ENCODE data around the gene ARL14EPL. TPM values are rescaled to one million over a fixed set of nuclear protein-coding genes. Genes with fewer than 3 reads are reported as not detected.

The ARL14EPL gene
- total and polyA plus RNA-seq, 2 experiments from 2014 or later: not detected

DNA sequence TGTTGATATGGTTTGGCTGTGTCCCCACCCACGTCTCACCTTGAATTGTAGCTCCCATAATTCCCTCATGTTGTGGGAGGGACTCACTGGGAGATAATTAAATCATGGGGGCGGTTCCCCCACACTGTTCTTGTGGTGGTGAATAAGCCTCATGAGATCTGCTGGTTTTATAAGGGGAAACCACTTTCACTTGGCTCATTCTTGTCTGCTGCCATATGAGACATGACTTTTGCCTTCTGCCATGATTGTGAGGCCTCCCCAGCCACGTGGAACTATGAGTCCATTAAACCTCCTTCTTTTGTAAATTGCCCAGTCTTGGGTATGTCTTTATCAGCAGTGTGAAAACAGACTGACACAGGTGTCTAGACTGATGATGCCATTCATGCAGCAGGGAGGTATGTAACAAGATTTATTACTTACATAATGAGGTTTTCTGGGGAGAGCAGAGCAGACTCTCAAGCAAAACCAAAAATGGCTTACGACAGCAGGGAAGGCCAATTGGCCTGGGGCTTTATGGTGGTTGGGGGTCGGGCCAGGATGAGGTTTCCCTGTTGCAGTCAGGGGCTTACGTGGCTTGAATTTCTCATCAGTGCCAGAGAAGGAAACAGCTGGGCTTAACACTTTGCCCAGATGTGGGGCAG, 43.0 kb downstream of the ARL14EPL start:
- no peaks in the 10 kb centered on the region; the same call in 1 of the 2 replicates for H3K9me2 ChIP-seq (ENCODE audit: insufficient read depth)
- ATAC-seq: no peak
- no peaks in the 10 kb centered on the region for H3K4me1 Mint-ChIP-seq

DNA sequence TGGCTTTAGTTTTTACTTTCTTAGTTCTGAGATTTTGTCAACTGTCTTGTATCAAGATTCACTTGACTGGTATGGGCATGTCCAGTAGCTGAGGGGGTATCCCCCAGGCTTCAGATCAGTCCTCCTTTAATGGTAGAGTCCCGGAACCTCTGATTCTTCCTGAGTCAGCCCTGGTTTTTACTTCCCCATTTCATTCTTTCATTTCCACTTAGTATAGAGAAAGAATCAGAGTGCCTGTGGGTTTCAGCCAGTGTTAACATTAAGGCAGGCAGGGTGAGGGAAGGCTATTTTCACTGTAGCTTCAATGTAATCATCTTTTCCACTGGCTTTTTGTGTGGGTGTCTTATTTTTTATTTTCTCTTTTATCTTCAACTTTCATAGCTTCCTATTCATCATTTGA, 44.2 kb downstream of the ARL14EPL start:
- H3K9me3 Mint-ChIP-seq: no peaks in the 10 kb centered on the region
- Histone ChIP-seq H3K79me2 (replicated peaks; ENCODE audit: insufficient read depth) (no peaks in the 10 kb centered on the region), H3K27ac (ENCODE audit: low read depth) (no peak overlapping the region), H3K9me2 (ENCODE audit: insufficient read depth) (no peaks in the 10 kb centered on the region; the same call in 1 of the 2 replicates), H3F3A (replicated peaks; ENCODE audit: low read depth) (no peaks in the 10 kb centered on the region), H3K4me2 (no peak overlapping the region), H3K36me3 (ENCODE audit: insufficient read depth) (no peaks in the 10 kb centered on the region), H2AFZ (no peak overlapping the region), H4K20me1 (replicated peaks; ENCODE audit: insufficient read depth) (no peaks in the 10 kb centered on the region; the same call in 1 of the 2 replicates), H3K27me3 (ENCODE audit: insufficient read depth) (no peaks in the 10 kb centered on the region), H3K4me1 (ENCODE audit: insufficient read depth) (no peaks in the 10 kb centered on the region; the same call in 1 of the 2 replicates), H3K4me3 (no peak overlapping the region)
- H3K4me1 Mint-ChIP-seq: no peaks in the 10 kb centered on the region
- DNase-seq (ENCODE audit: low spot score): no peak
- no peak overlapping the region for H3K4me3 Mint-ChIP-seq
- H3K27ac Mint-ChIP-seq: no peak overlapping the region
- ATAC-seq: no peak
- no peaks in the 10 kb centered on the region for H3K36me3 Mint-ChIP-seq (ENCODE audit: low read depth)
- H3K27me3 Mint-ChIP-seq (ENCODE audit: insufficient read depth, low read depth, poor library complexity): no peaks in the 10 kb centered on the region
- TF ChIP-seq JUNB (IDR thresholded peaks at IDR 0.05; ENCODE audit: unreplicated experiment): no peak
- TF ChIP-seq POLR2AphosphoS5 (IDR thresholded peaks at IDR 0.05; ENCODE audit: low read depth): no peak
- TF ChIP-seq, protein P1, sequence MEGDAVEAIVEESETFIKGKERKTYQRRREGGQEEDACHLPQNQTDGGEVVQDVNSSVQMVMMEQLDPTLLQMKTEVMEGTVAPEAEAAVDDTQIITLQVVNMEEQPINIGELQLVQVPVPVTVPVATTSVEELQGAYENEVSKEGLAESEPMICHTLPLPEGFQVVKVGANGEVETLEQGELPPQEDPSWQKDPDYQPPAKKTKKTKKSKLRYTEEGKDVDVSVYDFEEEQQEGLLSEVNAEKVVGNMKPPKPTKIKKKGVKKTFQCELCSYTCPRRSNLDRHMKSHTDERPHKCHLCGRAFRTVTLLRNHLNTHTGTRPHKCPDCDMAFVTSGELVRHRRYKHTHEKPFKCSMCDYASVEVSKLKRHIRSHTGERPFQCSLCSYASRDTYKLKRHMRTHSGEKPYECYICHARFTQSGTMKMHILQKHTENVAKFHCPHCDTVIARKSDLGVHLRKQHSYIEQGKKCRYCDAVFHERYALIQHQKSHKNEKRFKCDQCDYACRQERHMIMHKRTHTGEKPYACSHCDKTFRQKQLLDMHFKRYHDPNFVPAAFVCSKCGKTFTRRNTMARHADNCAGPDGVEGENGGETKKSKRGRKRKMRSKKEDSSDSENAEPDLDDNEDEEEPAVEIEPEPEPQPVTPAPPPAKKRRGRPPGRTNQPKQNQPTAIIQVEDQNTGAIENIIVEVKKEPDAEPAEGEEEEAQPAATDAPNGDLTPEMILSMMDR (conservative IDR thresholded peaks at IDR 0.05; ENCODE audit: low read depth in 2 of 2): no peak
- TF ChIP-seq, protein P2, sequence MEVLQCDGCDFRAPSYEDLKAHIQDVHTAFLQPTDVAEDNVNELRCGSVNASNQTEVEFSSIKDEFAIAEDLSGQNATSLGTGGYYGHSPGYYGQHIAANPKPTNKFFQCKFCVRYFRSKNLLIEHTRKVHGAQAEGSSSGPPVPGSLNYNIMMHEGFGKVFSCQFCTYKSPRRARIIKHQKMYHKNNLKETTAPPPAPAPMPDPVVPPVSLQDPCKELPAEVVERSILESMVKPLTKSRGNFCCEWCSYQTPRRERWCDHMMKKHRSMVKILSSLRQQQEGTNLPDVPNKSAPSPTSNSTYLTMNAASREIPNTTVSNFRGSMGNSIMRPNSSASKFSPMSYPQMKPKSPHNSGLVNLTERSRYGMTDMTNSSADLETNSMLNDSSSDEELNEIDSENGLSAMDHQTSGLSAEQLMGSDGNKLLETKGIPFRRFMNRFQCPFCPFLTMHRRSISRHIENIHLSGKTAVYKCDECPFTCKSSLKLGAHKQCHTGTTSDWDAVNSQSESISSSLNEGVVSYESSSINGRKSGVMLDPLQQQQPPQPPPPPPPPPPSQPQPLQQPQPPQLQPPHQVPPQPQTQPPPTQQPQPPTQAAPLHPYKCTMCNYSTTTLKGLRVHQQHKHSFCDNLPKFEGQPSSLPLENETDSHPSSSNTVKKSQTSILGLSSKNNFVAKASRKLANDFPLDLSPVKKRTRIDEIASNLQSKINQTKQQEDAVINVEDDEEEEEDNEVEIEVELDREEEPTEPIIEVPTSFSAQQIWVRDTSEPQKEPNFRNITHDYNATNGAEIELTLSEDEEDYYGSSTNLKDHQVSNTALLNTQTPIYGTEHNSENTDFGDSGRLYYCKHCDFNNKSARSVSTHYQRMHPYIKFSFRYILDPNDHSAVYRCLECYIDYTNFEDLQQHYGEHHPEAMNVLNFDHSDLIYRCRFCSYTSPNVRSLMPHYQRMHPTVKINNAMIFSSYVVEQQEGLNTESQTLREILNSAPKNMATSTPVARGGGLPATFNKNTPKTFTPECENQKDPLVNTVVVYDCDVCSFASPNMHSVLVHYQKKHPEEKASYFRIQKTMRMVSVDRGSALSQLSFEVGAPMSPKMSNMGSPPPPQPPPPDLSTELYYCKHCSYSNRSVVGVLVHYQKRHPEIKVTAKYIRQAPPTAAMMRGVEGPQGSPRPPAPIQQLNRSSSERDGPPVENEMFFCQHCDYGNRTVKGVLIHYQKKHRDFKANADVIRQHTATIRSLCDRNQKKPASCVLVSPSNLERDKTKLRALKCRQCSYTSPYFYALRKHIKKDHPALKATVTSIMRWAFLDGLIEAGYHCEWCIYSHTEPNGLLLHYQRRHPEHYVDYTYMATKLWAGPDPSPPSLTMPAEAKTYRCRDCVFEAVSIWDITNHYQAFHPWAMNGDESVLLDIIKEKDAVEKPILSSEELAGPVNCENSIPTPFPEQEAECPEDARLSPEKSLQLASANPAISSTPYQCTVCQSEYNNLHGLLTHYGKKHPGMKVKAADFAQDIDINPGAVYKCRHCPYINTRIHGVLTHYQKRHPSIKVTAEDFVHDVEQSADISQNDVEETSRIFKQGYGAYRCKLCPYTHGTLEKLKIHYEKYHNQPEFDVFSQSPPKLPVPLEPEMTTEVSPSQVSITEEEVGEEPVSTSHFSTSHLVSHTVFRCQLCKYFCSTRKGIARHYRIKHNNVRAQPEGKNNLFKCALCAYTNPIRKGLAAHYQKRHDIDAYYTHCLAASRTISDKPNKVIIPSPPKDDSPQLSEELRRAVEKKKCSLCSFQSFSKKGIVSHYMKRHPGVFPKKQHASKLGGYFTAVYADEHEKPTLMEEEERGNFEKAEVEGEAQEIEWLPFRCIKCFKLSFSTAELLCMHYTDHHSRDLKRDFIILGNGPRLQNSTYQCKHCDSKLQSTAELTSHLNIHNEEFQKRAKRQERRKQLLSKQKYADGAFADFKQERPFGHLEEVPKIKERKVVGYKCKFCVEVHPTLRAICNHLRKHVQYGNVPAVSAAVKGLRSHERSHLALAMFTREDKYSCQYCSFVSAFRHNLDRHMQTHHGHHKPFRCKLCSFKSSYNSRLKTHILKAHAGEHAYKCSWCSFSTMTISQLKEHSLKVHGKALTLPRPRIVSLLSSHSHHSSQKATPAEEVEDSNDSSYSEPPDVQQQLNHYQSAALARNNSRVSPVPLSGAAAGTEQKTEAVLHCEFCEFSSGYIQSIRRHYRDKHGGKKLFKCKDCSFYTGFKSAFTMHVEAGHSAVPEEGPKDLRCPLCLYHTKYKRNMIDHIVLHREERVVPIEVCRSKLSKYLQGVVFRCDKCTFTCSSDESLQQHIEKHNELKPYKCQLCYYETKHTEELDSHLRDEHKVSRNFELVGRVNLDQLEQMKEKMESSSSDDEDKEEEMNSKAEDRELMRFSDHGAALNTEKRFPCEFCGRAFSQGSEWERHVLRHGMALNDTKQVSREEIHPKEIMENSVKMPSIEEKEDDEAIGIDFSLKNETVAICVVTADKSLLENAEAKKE (CRISPR knock-in tag; IDR thresholded peaks at IDR 0.05): no peak
- TF ChIP-seq CREB1 (CRISPR knock-in tag; IDR thresholded peaks at IDR 0.05; ENCODE audit: low read depth): no peak
- no peak for TF ChIP-seq ZNF331 (CRISPR knock-in tag; IDR thresholded peaks at IDR 0.05; ENCODE audit: low read depth)
- TF ChIP-seq STAT1 (IDR thresholded peaks at IDR 0.05; ENCODE audit: unreplicated experiment): no peak

More for the DNA sequence above, 43.0 kb downstream of the ARL14EPL start:
- no peak for DNase-seq (ENCODE audit: low spot score)
- no peak overlapping the region for H3K27ac ChIP-seq (ENCODE audit: low read depth)
- Mint-ChIP-seq H3K4me3 (no peak overlapping the region), H3K9me3 (no peaks in the 10 kb centered on the region), H3K36me3 (ENCODE audit: low read depth) (no peaks in the 10 kb centered on the region), H3K27ac (no peak overlapping the region), H3K27me3 (ENCODE audit: insufficient read depth, low read depth, poor library complexity) (no peaks in the 10 kb centered on the region)
- H2AFZ ChIP-seq: peak overlapping the region; percentile 69
- no peaks in the 10 kb centered on the region; the same call in 1 of the 2 replicates for H4K20me1 ChIP-seq (replicated peaks; ENCODE audit: insufficient read depth)
- H3K79me2 ChIP-seq (replicated peaks; ENCODE audit: insufficient read depth): no peaks in the 10 kb centered on the region
- no peaks in the 10 kb centered on the region for H3F3A ChIP-seq (replicated peaks; ENCODE audit: low read depth)
- H3K4me2 ChIP-seq: no peak overlapping the region
- TF ChIP-seq STAT1 (IDR thresholded peaks at IDR 0.05; ENCODE audit: unreplicated experiment) (no peak), EZH2 (IDR thresholded peaks at IDR 0.05; ENCODE audit: low read depth, unreplicated experiment) (no peak)
- TF ChIP-seq, protein P3, sequence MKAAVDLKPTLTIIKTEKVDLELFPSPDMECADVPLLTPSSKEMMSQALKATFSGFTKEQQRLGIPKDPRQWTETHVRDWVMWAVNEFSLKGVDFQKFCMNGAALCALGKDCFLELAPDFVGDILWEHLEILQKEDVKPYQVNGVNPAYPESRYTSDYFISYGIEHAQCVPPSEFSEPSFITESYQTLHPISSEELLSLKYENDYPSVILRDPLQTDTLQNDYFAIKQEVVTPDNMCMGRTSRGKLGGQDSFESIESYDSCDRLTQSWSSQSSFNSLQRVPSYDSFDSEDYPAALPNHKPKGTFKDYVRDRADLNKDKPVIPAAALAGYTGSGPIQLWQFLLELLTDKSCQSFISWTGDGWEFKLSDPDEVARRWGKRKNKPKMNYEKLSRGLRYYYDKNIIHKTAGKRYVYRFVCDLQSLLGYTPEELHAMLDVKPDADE (IDR thresholded peaks at IDR 0.05): no peak
- H3K36me3 ChIP-seq (ENCODE audit: insufficient read depth): no peaks in the 10 kb centered on the region
- H3K4me1 ChIP-seq (ENCODE audit: insufficient read depth): no peaks in the 10 kb centered on the region
- H3K4me3 ChIP-seq: no peak overlapping the region
- no peaks in the 10 kb centered on the region for H3K27me3 ChIP-seq (ENCODE audit: insufficient read depth)
